ENCODE data around the gene EML4. TPM values are rescaled to one million over a fixed set of nuclear protein-coding genes. Genes with fewer than 3 reads are reported as not detected.

The EML4 gene
- total RNA-seq, 2 experiments from 2014 or later: 37.1 to 43.2 TPM

DNA sequence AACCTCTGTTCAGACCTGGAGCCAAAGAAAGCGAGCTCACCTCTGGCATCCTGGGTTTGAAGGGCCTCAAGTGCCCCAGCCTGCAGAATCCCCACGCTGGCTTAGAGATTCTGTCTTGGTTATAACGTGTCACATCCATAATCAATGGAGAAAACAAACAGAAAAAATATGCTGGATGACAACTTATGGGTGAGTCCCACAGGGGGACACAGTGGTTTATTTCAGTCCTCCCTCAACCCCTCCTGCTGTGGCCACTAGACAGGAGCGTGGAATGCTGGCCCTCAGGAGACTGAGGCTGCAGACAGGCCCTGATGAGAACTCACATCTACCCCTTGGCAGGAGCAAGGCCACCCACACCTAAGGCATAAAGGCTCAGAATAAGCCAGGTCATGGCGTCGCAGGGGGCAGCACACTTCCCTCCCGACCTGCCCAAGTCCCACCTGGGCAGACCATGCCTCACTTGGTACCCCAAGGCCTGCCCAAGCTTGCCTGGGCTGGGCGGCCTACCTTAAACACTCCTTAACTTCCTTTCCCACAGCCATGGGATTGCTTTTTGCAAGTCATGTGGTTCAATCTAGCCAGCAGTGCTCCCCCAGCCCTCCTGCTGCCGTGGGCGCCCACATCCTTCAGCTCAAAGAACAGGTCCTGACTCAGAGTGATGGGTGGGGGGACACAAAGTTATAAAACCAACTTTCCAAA, 171.9 kb downstream of the EML4 start:
- ChIA-PET CTCF (ENCODE audit: unreplicated experiment) (no interaction called here), POLR2A (interaction anchor here (0.8 to 1.0 kb wide), 2 partner anchors 13 to 1819 kb away, joined by 4 to 5 read pairs; no protein-coding TSS in a partner anchor)
- peaks cover 69% of the 10 kb centered on the region for H3K36me3 ChIP-seq (ENCODE audit: insufficient read depth, low read length)
- intact Hi-C loops (cut with micrococcal nuclease; ENCODE audit: unreplicated experiment): no loop called here
- H3K4me3 ChIP-seq (ENCODE audit: low read depth, low read length, poor library complexity, severe bottlenecking): no peak overlapping the region
- H3K4me2 ChIP-seq (ENCODE audit: low read length): no peak overlapping the region
- no TSS peak for BruUV-seq (replicated peaks)
- no peak for DNase-seq (ENCODE audit: low spot score)
- no peak overlapping the region for H3K27ac ChIP-seq (ENCODE audit: low read depth, low read length, poor library complexity, severe bottlenecking)
- H4K20me1 ChIP-seq (ENCODE audit: insufficient read depth, low read length): no peaks in the 10 kb centered on the region
- TF ChIP-seq, protein P1, sequence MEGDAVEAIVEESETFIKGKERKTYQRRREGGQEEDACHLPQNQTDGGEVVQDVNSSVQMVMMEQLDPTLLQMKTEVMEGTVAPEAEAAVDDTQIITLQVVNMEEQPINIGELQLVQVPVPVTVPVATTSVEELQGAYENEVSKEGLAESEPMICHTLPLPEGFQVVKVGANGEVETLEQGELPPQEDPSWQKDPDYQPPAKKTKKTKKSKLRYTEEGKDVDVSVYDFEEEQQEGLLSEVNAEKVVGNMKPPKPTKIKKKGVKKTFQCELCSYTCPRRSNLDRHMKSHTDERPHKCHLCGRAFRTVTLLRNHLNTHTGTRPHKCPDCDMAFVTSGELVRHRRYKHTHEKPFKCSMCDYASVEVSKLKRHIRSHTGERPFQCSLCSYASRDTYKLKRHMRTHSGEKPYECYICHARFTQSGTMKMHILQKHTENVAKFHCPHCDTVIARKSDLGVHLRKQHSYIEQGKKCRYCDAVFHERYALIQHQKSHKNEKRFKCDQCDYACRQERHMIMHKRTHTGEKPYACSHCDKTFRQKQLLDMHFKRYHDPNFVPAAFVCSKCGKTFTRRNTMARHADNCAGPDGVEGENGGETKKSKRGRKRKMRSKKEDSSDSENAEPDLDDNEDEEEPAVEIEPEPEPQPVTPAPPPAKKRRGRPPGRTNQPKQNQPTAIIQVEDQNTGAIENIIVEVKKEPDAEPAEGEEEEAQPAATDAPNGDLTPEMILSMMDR (conservative IDR thresholded peaks at IDR 0.05; ENCODE audit: low read length): no peak
- no peaks in the 10 kb centered on the region for H3K9me3 ChIP-seq (ENCODE audit: low read length)
- no peak overlapping the region for H2AFZ ChIP-seq (ENCODE audit: low read length)
- no peaks in the 10 kb centered on the region; the same call in 1 of the 2 replicates for H3K79me2 ChIP-seq (ENCODE audit: insufficient read depth, low read depth, low read length)
- no peaks in the 10 kb centered on the region for H3K9me2 ChIP-seq (ENCODE audit: insufficient read depth, low read length)
- H3K4me1 ChIP-seq (ENCODE audit: insufficient read depth, low read length, poor library complexity, severe bottlenecking): no peaks in the 10 kb centered on the region

DNA sequence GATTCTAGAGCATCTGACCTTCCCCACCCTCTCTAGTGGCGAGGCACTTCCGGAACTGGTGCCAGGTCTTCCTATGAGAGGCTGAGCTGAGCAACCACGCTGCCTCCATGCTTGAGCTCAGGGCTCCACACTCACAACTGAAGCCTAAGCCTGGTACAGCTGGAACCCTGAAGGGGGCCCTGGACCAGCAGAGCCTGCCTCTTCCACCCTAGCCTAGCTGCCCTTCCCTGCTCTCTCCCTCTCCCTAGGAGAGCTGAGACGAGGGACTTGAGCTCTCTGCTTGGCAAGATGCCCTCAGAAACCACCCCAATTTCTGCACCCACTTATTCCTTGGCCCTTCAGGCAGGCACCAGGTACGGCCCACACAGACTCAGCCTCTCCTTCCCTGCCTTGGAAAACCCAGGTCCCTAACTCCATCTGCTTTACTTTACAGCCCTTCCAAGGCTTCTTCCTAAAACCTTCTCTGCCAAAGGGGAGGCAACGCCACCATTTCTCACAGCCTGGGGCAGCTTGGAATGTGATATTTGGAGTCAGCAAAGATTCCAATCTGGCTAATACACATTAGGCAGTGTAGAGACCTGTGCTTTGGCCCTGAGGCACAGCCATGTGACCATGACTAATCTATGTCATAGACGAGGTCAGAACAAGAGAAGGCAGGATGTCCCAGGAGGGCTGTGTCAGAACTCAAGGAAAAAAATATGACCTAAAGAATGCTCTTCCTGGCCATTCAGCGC, 173.1 kb downstream of the EML4 start:
- ChIA-PET CTCF (ENCODE audit: unreplicated experiment) (no interaction called here), POLR2A (interaction anchor here (1.0 kb wide), 1 partner anchor 1820 kb away, joined by 5 read pairs; no protein-coding TSS in a partner anchor)
- intact Hi-C loops (cut with micrococcal nuclease; ENCODE audit: unreplicated experiment): no loop called here
- Histone ChIP-seq H3K4me1 (ENCODE audit: insufficient read depth, low read length, poor library complexity, severe bottlenecking) (no peaks in the 10 kb centered on the region), H3K79me2 (ENCODE audit: insufficient read depth, low read depth, low read length) (no peaks in the 10 kb centered on the region; the same call in 1 of the 2 replicates), H4K20me1 (ENCODE audit: insufficient read depth, low read length) (no peaks in the 10 kb centered on the region), H3K36me3 (ENCODE audit: insufficient read depth, low read length) (peaks cover 68% of the 10 kb centered on the region), H3K4me2 (ENCODE audit: low read length) (no peak overlapping the region), H3K9me2 (ENCODE audit: insufficient read depth, low read length) (no peaks in the 10 kb centered on the region), H3K4me3 (ENCODE audit: low read depth, low read length, poor library complexity, severe bottlenecking) (no peak overlapping the region), H3K9me3 (ENCODE audit: low read length) (no peaks in the 10 kb centered on the region), H3K27ac (ENCODE audit: low read depth, low read length, poor library complexity, severe bottlenecking) (no peak overlapping the region), H2AFZ (ENCODE audit: low read length) (no peak overlapping the region)
- BruUV-seq (replicated peaks): no TSS peak
- DNase-seq (ENCODE audit: low spot score): no peak
- no peak for TF ChIP-seq EZH2phosphoT487 (IDR thresholded peaks at IDR 0.05; ENCODE audit: borderline replicate concordance, low read depth, low read length)
- TF ChIP-seq, protein P1 (conservative IDR thresholded peaks at IDR 0.05; ENCODE audit: low read length): no peak
